ENCODE data around the gene CYP4F3. TPM values are rescaled to one million over a fixed set of nuclear protein-coding genes. Genes with fewer than 3 reads are reported as not detected.

CYP4F3 gene
- not detected in 2 replicates for total RNA-seq

GRCh38 chr19:15640294-15640903 lies at the start of gene CYP4F3:
TSS of gene CYP4F3 (plus strand) at chr19:15640897. CDS start at chr19:15641416, 519 bp downstream.

GRCh38 chr19:15614507-15615379 lies 26.0 kb upstream of the CYP4F3 start, which contains the start of gene CYP4F8:
TSS of gene CYP4F8 (plus strand) at chr19:15615218. CDS start at chr19:15615617, 399 bp downstream.

GRCh38 chr19:15672580-15673175 lies 32.0 kb downstream of the CYP4F3 start, which contains the start of gene CYP4F12:
TSS of gene CYP4F12 (plus strand) at chr19:15673087. CDS start at chr19:15673530, 443 bp downstream.

Other genes starting within 250 kb of the CYP4F3 start
- gene AKAP8L, start 221.9 kb upstream of the CYP4F3 start, total RNA-seq = 63.5 and 65.0 TPM in 2 replicates
- 7.1 and 18.7 TPM in 2 replicates for gene WIZ, start 190.9 kb upstream of the CYP4F3 start, total RNA-seq
- gene RASAL3, start 176.4 kb upstream of the CYP4F3 start, total RNA-seq = under 0.01 TPM in 1 of 2 replicates, not detected in the other
- not detected in 2 replicates for gene PGLYRP2, start 161.4 kb upstream of the CYP4F3 start, total RNA-seq
- not detected in 2 replicates for gene CYP4F22, start 132.4 kb upstream of the CYP4F3 start, total RNA-seq
- gene CYP4F8, start 25.7 kb upstream of the CYP4F3 start, total RNA-seq = not detected in 2 replicates
- not detected in 2 replicates for gene CYP4F12, start 32.2 kb downstream of the CYP4F3 start, total RNA-seq
- not detected in 2 replicates for gene OR10H2, start 87.1 kb downstream of the CYP4F3 start, total RNA-seq
- gene OR10H3, start 97.1 kb downstream of the CYP4F3 start, total RNA-seq = not detected in 2 replicates
- gene OR10H5, start 146.8 kb downstream of the CYP4F3 start, total RNA-seq = not detected in 2 replicates
- not detected in 2 replicates for gene OR10H1, start 174.8 kb downstream of the CYP4F3 start, total RNA-seq